ENCODE results near the gene IGF2BP2. TPM values are rescaled to one million over a fixed set of nuclear protein-coding genes. Genes with fewer than 3 reads are reported as not detected.

Gene IGF2BP2
- total RNA-seq, 1 experiment from 2014 or later, result 133 TPM

- Mint-ChIP-seq H3K4me3 (no peak overlapping the region), H3K27me3 (ENCODE audit: low read depth) (no peaks in the 10 kb centered on the region), H3K4me1 (no peaks in the 10 kb centered on the region), H3K9me3 (no peaks in the 10 kb centered on the region), H3K36me3 (peaks cover 74% of the 10 kb centered on the region), H3K27ac (no peak overlapping the region)
- DNase-seq (ENCODE audit: low spot score), result no peak
- no peak for TF ChIP-seq CREM (CRISPR knock-in tag; IDR thresholded peaks at IDR 0.05)
- no peak for TF ChIP-seq SOX15 (CRISPR knock-in tag; IDR thresholded peaks at IDR 0.05)
- TF ChIP-seq MAX (CRISPR knock-in tag; IDR thresholded peaks at IDR 0.05), result no peak
- no peak for TF ChIP-seq AFF4 (CRISPR knock-in tag; IDR thresholded peaks at IDR 0.05; ENCODE audit: borderline replicate concordance)
- no peak for TF ChIP-seq ZNF396 (CRISPR knock-in tag; IDR thresholded peaks at IDR 0.05; ENCODE audit: borderline replicate concordance)
- TF ChIP-seq TP53 (CRISPR knock-in tag; IDR thresholded peaks at IDR 0.05), result no peak
- TF ChIP-seq FOXP1 (CRISPR knock-in tag; IDR thresholded peaks at IDR 0.05; ENCODE audit: borderline replicate concordance), result no peak
- TF ChIP-seq, protein P1, sequence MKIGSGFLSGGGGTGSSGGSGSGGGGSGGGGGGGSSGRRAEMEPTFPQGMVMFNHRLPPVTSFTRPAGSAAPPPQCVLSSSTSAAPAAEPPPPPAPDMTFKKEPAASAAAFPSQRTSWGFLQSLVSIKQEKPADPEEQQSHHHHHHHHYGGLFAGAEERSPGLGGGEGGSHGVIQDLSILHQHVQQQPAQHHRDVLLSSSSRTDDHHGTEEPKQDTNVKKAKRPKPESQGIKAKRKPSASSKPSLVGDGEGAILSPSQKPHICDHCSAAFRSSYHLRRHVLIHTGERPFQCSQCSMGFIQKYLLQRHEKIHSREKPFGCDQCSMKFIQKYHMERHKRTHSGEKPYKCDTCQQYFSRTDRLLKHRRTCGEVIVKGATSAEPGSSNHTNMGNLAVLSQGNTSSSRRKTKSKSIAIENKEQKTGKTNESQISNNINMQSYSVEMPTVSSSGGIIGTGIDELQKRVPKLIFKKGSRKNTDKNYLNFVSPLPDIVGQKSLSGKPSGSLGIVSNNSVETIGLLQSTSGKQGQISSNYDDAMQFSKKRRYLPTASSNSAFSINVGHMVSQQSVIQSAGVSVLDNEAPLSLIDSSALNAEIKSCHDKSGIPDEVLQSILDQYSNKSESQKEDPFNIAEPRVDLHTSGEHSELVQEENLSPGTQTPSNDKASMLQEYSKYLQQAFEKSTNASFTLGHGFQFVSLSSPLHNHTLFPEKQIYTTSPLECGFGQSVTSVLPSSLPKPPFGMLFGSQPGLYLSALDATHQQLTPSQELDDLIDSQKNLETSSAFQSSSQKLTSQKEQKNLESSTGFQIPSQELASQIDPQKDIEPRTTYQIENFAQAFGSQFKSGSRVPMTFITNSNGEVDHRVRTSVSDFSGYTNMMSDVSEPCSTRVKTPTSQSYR (CRISPR knock-in tag; IDR thresholded peaks at IDR 0.05), result no peak
- no peak for TF ChIP-seq E2F1 (CRISPR knock-in tag; IDR thresholded peaks at IDR 0.05)
- TF ChIP-seq, protein P2, sequence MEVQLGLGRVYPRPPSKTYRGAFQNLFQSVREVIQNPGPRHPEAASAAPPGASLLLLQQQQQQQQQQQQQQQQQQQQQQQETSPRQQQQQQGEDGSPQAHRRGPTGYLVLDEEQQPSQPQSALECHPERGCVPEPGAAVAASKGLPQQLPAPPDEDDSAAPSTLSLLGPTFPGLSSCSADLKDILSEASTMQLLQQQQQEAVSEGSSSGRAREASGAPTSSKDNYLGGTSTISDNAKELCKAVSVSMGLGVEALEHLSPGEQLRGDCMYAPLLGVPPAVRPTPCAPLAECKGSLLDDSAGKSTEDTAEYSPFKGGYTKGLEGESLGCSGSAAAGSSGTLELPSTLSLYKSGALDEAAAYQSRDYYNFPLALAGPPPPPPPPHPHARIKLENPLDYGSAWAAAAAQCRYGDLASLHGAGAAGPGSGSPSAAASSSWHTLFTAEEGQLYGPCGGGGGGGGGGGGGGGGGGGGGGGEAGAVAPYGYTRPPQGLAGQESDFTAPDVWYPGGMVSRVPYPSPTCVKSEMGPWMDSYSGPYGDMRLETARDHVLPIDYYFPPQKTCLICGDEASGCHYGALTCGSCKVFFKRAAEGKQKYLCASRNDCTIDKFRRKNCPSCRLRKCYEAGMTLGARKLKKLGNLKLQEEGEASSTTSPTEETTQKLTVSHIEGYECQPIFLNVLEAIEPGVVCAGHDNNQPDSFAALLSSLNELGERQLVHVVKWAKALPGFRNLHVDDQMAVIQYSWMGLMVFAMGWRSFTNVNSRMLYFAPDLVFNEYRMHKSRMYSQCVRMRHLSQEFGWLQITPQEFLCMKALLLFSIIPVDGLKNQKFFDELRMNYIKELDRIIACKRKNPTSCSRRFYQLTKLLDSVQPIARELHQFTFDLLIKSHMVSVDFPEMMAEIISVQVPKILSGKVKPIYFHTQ (CRISPR knock-in tag; IDR thresholded peaks at IDR 0.05), result no peak
- no peak for TF ChIP-seq ESRRA (CRISPR knock-in tag; IDR thresholded peaks at IDR 0.05; ENCODE audit: borderline replicate concordance)
- no peak for TF ChIP-seq ZNF416 (CRISPR knock-in tag; IDR thresholded peaks at IDR 0.05)
- no peak for TF ChIP-seq ZNF317 (CRISPR knock-in tag; IDR thresholded peaks at IDR 0.05; ENCODE audit: borderline replicate concordance, low read depth)
- no peak for TF ChIP-seq FOXP4 (CRISPR knock-in tag; IDR thresholded peaks at IDR 0.05)
- TF ChIP-seq ZSCAN18 (CRISPR knock-in tag; IDR thresholded peaks at IDR 0.05), result no peak
- no peak for TF ChIP-seq TCF7 (CRISPR knock-in tag; IDR thresholded peaks at IDR 0.05; ENCODE audit: low read depth)
- TF ChIP-seq, protein P3, sequence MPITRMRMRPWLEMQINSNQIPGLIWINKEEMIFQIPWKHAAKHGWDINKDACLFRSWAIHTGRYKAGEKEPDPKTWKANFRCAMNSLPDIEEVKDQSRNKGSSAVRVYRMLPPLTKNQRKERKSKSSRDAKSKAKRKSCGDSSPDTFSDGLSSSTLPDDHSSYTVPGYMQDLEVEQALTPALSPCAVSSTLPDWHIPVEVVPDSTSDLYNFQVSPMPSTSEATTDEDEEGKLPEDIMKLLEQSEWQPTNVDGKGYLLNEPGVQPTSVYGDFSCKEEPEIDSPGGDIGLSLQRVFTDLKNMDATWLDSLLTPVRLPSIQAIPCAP (CRISPR knock-in tag; IDR thresholded peaks at IDR 0.05), result no peak
- no peak for TF ChIP-seq KAT7 (CRISPR knock-in tag; IDR thresholded peaks at IDR 0.05; ENCODE audit: borderline replicate concordance)
- TF ChIP-seq MYBL2 (CRISPR knock-in tag; IDR thresholded peaks at IDR 0.05), result no peak
- no peak for ATAC-seq
- ChIA-PET POLR2A (no interaction called here), CTCF (interaction anchor here (1.2 to 1.5 kb wide), 2 partner anchors 27 to 81 kb away, joined by 3 to 5 read pairs; no protein-coding TSS in a partner anchor)
Observed at GRCh38 chr3:185687271-185687878, 137.5 kb downstream of the IGF2BP2 start.

Measured in WTC11 (cell line).